ENCODE data around the gene GRIN2C.

Gene GRIN2C

GRCh38 chr17:74830861-74831260, 28.8 kb downstream of the GRIN2C start:
- Mint-ChIP-seq H3K36me3 (no peaks in the 10 kb centered on the region), H3K4me3 (no peak overlapping the region), H3K4me1 (no peaks in the 10 kb centered on the region), H3K27me3 (no peaks in the 10 kb centered on the region), H3K9me3 (no peaks in the 10 kb centered on the region), H3K27ac (no peak overlapping the region)

DNA sequence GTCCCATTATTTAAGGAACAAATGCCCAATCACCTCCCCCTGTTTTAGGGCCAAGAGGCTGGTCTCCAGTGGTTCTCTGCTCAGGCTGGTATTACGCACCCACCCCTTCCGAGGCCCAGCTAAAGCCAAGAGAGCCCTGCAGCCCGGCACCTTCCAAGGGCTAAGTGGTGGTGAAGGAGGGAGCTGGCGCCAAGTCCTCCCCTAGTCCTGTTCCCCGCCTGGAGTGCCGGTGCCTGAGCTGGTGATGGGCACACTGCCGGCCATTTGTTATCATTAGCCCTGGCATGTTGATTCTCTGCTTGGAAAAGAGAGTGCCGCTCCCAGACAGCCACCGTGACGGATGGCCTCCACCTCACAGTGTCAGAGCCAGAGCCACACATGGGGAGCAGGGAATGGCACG, 31.9 kb downstream of the GRIN2C start:
- Mint-ChIP-seq H3K9me3 (no peaks in the 10 kb centered on the region), H3K27me3 (no peaks in the 10 kb centered on the region), H3K4me3 (no peak overlapping the region), H3K4me1 (no peaks in the 10 kb centered on the region), H3K27ac (no peak overlapping the region), H3K36me3 (peaks cover 2% of the 10 kb centered on the region)

- H3K9me3 Mint-ChIP-seq: no peaks in the 10 kb centered on the region
Observed at GRCh38 chr17:74825952-74826719, 33.5 kb downstream of the GRIN2C start.

DNA sequence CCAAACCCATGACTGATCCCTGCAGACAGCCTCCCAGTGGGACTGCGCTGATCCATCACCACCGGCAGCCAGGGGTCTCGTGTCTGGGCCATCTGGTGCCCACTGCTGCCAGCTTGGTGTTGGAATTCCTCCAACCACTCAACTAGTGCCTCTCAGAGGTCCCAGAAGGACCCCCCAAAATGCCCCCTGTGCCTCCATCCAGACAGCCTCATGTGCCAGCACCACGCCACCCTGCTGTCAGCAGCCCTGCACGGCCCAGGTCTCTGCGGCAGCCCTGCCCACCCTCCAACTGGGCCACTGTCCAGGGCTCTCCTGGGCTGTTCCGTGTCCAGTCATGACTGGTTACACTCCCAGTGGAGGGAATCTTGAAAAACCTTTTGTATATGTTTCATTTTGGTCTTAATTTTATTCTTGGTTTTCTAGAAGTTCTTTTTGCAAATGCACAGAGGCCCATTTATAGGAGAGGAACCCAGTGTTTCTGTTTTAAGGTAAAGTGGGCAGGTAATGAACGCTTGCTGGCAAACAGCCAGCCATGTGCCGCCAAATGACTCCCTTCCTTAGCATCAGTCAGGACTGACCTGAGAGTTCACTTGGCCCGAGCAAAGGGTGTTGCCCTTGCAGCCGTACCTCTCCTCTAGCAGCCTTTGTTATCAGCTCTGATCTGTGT, 34.6 kb downstream of the GRIN2C start:
- Mint-ChIP-seq H3K27me3 (no peaks in the 10 kb centered on the region), H3K27ac (no peak overlapping the region), H3K36me3 (peaks cover 6% of the 10 kb centered on the region), H3K9me3 (no peaks in the 10 kb centered on the region), H3K4me1 (no peaks in the 10 kb centered on the region), H3K4me3 (no peak overlapping the region)

More at GRCh38 chr17:74825952-74826719, 33.5 kb downstream of the GRIN2C start:
- no peak overlapping the region for H3K4me3 Mint-ChIP-seq
- no peaks in the 10 kb centered on the region for H3K4me1 Mint-ChIP-seq
- H3K27ac Mint-ChIP-seq: no peak overlapping the region
- H3K27me3 Mint-ChIP-seq: no peaks in the 10 kb centered on the region
- peaks cover 2% of the 10 kb centered on the region for H3K36me3 Mint-ChIP-seq

- Mint-ChIP-seq H3K27me3 (no peaks in the 10 kb centered on the region), H3K36me3 (peaks cover 9% of the 10 kb centered on the region), H3K4me3 (no peak overlapping the region), H3K4me1 (no peaks in the 10 kb centered on the region), H3K27ac (no peak overlapping the region), H3K9me3 (no peaks in the 10 kb centered on the region)
Observed at GRCh38 chr17:74822939-74823367, 36.7 kb downstream of the GRIN2C start.

DNA sequence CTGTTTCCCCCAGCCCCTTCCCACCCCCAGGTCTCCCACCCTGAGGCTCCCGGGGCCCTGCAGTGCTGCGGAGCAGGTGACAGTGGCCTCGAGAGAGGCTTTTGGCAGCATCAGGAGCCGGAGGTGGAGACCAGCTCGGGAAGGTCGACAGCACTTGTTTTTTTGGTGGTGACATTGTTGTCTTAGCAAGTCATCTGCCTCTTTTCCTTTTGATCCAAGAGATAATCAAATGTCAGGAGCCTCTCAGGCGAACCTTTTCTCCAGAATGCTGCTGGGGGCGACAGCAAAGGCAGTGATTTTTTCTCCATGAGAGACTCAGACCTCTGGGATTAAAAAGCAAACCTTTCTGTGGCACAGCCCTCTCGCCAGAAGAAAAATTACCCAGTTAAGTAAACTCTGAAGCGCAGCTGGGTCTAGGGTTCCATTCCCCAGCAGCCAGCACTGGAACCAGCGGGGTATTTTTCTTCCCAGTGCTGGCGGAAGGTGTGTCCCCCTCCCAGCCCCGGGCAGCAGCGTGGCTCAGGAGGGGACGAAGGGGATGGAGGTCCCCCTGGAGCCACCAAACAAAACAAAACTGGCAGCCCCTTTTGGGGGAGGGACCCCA, 37.2 kb downstream of the GRIN2C start:
- Mint-ChIP-seq H3K4me1 (no peaks in the 10 kb centered on the region), H3K27me3 (no peaks in the 10 kb centered on the region), H3K27ac (no peak overlapping the region), H3K4me3 (no peak overlapping the region), H3K9me3 (no peaks in the 10 kb centered on the region), H3K36me3 (peaks cover 9% of the 10 kb centered on the region)

- H3K9me3 Mint-ChIP-seq: no peaks in the 10 kb centered on the region
- H3K27ac Mint-ChIP-seq: no peak overlapping the region
- no peaks in the 10 kb centered on the region for H3K27me3 Mint-ChIP-seq
- no peaks in the 10 kb centered on the region for H3K4me1 Mint-ChIP-seq
- no peak overlapping the region for H3K4me3 Mint-ChIP-seq
- H3K36me3 Mint-ChIP-seq: peaks cover 9% of the 10 kb centered on the region
Observed at GRCh38 chr17:74821655-74822334, 37.9 kb downstream of the GRIN2C start.

DNA sequence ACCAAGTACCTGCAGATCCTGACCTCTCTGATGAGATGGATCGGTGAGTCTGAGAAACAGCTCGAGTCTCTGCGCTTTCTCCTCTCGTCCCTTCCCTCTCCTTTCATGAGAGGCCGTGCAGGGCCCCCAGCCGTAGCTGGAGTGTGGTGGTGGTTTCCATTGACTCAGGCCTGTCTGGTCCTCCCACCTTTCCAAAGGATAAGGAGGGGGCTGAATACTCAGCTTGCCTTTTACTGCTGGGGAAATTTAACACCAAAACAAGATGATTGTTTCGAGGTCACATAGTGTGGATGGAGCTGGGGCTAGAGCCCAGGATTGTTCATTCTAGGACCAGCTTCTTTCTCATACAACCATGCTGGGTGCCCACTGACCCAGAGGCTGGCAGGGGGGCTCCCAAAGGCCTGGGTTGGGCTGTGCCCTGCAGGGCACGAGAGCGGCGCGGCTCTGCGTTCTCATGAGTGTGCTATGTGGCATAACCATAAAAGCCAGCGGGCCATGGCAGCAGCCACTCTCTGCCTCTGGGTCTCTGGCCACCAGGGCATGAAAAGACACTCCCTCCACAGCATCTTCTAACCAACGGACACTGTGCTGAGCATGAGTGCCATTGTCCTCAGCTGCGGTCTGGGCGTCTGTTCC, 39.8 kb downstream of the GRIN2C start:
- no peak overlapping the region for H3K27ac Mint-ChIP-seq
- no peaks in the 10 kb centered on the region for H3K9me3 Mint-ChIP-seq
- H3K27me3 Mint-ChIP-seq: no peaks in the 10 kb centered on the region
- no peaks in the 10 kb centered on the region for H3K4me1 Mint-ChIP-seq
- peaks cover 9% of the 10 kb centered on the region for H3K36me3 Mint-ChIP-seq
- no peak overlapping the region for H3K4me3 Mint-ChIP-seq

- H3K36me3 Mint-ChIP-seq: peaks cover 7% of the 10 kb centered on the region
- H3K27ac Mint-ChIP-seq: no peak overlapping the region
- no peaks in the 10 kb centered on the region for H3K4me1 Mint-ChIP-seq
- H3K9me3 Mint-ChIP-seq: no peaks in the 10 kb centered on the region
- no peaks in the 10 kb centered on the region for H3K27me3 Mint-ChIP-seq
- H3K4me3 Mint-ChIP-seq: no peak overlapping the region
Observed at GRCh38 chr17:74818291-74818938, 41.3 kb downstream of the GRIN2C start.

GRCh38 chr17:74816905-74817620, 42.6 kb downstream of the GRIN2C start:
- Mint-ChIP-seq H3K36me3 (peaks cover 8% of the 10 kb centered on the region), H3K4me3 (no peak overlapping the region)

DNA sequence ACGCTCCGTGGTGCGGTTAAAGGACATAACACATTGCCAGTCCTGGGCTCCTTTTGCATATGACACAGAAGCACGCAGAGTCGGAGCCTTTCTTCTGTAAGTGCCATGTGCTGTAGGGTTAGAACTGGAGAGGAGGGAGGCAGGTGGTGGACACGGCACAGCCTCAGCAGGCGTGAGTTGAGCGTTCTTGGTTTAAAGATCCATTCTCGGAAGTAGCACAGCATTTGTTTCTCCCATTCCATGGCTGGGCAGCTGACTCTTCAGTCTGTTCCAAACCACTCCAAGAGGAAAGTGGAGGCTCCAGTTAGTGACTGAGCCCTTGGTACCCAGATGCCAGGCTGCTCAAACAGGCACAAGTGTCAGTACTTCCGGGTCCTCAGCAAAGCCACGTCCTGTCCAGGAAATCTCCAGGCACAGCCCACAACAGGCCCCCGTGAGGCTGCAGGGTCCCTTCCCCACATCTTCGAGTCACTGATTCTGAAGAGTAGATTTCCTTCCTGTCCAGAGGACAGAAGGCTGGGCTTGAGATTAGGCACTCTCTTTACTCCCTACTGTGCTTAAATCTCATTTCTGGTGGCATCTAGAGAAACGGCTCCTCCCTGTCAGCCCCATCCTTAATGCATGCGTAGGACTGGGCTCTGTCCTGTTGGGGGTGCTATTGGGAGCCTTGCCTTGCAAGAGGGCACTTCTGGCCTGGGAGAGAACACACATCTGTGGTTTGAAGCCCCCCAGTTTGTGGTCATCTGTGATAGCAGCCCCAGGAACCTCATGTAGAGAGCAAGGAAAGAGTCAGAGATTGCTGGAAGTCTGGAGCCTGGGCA, 43.9 kb downstream of the GRIN2C start:
- Mint-ChIP-seq H3K27ac (peak overlapping the region; percentile 55), H3K9me3 (no peaks in the 10 kb centered on the region)

More at GRCh38 chr17:74816905-74817620, 42.6 kb downstream of the GRIN2C start:
- Mint-ChIP-seq H3K4me1 (no peaks in the 10 kb centered on the region), H3K27ac (no peak overlapping the region), H3K9me3 (no peaks in the 10 kb centered on the region), H3K27me3 (no peaks in the 10 kb centered on the region)

DNA sequence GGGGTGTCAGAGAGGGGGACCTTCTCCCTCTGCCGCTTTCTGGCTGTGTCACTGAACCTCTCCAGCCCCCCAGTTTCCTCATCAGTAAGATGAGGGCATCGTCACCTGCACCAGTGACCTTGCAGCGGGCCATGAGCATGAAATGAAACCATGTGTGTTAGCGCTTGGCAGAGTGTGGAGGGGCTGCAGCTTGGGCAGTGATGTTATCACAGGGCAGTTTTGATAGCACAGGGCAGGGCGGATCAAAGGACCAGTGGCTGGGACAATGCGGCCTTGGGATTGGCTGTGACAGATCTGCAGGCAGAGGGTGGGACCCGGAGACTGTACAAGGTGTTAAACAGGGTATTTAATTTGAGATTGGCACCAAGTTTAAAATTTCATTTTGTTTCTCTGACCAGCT, 44.6 kb downstream of the GRIN2C start:
- Mint-ChIP-seq H3K4me3 (no peak overlapping the region), H3K36me3 (peaks cover 5% of the 10 kb centered on the region)

More for the DNA sequence above, 43.9 kb downstream of the GRIN2C start:
- Mint-ChIP-seq H3K4me1 (no peaks in the 10 kb centered on the region), H3K27me3 (no peaks in the 10 kb centered on the region), H3K4me3 (no peak overlapping the region), H3K36me3 (peaks cover 7% of the 10 kb centered on the region)

GRCh38 chr17:74814453-74814852, 45.2 kb downstream of the GRIN2C start:
- Mint-ChIP-seq H3K27me3 (no peaks in the 10 kb centered on the region), H3K9me3 (no peaks in the 10 kb centered on the region), H3K27ac (no peak overlapping the region), H3K4me1 (no peaks in the 10 kb centered on the region), H3K4me3 (no peak overlapping the region), H3K36me3 (peaks cover 7% of the 10 kb centered on the region)

More for the DNA sequence above, 44.6 kb downstream of the GRIN2C start:
- Mint-ChIP-seq H3K27me3 (no peaks in the 10 kb centered on the region), H3K27ac (no peak overlapping the region), H3K9me3 (no peaks in the 10 kb centered on the region), H3K4me1 (no peaks in the 10 kb centered on the region)

Data from activated naive CD4-positive, alpha-beta T cell treated with anti-CD3 and anti-CD28 coated beads, Interleukin-2, amount 50 U/mL, for 24 hours (primary cell).